D721Med (cell line): ENCODE measurements around the gene PDK1.

ENCODE experiments used
- DNase-seq: peaks from one replicate; pipeline ENCODE4 v3.0.0; 2011; ENCODE audit warnings: low spot score; ENCODE audit not compliant: insufficient read length
- FAIRE-seq: peaks from 2 replicates; lab custom pipeline; 2011; peaks lifted over from hg19 to GRCh38; lab: Jason Lieb, UNC
- TF ChIP-seq, protein P1 (sequence below): IDR thresholded peaks from 2 replicates; pipeline ENCODE4 v1.5.1; 2012; ENCODE audit warnings: mild to moderate bottlenecking, control low read depth; ENCODE audit not compliant: insufficient read depth; ENCODE audit errors: missing control alignments

The PDK1 gene

DNA sequence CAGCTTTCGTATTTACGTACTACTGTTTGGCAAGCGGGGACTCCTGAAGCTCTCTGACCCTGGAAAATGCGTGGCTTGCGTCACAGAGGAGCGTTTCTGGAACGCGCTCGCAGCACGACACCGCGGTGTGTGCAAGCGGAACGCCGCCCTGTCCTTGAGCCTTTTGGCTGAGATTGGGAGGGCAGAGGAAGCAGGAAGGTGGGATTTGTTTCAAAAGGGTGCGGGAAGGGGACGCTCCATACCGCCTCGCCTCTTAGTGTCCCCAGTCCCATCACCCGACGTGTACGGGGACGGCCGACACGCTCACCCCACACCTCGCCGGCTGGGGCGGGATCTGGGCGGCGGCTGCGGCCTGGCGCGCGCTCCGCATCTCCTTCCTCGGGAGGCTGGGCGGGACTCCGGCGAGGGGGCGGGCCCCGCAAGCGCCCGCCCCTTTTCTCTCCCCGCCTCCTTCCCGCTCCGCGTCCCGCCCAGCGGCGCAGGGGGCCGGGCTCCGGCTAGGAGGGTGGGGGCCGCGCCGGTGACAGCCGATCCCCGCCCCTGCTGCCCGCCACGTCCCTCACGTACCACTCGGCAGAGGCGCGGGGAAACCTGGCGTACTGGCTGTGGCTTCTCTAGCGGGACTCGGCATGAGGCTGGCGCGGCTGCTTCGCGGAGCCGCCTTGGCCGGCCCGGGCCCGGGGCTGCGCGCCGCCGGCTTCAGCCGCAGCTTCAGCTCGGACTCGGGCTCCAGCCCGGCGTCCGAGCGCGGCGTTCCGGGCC lies at the start of gene PDK1:
TSS of gene PDK1 (plus strand) at position 569 of the 762 bp plus-strand sequence. CDS start at position 630, 61 bp downstream.
- FAIRE-seq (no peak), DNase-seq (peak; percentile 76)
- TF ChIP-seq, protein P1, sequence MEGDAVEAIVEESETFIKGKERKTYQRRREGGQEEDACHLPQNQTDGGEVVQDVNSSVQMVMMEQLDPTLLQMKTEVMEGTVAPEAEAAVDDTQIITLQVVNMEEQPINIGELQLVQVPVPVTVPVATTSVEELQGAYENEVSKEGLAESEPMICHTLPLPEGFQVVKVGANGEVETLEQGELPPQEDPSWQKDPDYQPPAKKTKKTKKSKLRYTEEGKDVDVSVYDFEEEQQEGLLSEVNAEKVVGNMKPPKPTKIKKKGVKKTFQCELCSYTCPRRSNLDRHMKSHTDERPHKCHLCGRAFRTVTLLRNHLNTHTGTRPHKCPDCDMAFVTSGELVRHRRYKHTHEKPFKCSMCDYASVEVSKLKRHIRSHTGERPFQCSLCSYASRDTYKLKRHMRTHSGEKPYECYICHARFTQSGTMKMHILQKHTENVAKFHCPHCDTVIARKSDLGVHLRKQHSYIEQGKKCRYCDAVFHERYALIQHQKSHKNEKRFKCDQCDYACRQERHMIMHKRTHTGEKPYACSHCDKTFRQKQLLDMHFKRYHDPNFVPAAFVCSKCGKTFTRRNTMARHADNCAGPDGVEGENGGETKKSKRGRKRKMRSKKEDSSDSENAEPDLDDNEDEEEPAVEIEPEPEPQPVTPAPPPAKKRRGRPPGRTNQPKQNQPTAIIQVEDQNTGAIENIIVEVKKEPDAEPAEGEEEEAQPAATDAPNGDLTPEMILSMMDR, result no peak

- FAIRE-seq, result no peak
- no peak for DNase-seq
- TF ChIP-seq, protein P1, result no peak
Measured at GRCh38 chr2:172507199-172507598, 48.7 kb upstream of the PDK1 start.

DNA sequence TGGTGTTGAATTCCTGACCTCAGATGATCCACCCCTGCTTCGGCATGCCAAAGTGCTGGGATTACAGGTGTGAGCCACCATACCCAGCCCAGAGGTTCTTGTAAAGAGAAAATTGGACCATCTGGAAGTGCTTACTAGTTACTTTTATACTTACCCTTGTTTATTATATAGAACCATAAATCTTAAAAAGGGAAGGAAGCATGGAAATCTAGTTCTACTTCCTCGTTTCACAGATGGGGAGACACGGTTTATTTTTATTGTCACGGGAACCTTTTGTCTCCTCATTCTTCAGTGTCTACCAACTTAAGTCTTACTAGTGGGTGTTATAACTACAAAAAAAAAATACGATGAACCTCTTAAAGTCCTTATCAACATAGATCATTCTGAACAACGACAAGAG lies 45.8 kb upstream of the PDK1 start:
- DNase-seq (no peak), FAIRE-seq (no peak)
- TF ChIP-seq, protein P1, result no peak

DNA sequence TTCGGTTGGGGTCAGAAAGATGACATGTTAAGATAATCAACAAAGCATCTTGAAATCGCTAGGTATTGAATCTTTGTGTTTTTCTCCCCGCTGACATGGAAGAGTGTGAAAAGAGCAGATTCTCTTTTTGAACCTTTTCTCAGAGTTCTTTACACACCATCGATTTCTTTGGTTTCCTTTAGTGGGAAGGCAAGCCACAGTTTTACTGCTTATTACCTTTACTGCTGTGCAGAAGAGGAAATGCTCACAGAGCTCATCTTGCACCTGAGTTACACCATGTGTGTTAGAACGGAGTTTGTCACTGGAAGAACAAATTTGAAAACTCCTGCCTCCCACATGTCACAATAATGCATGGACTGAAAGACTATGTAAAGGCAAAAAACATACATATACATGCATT lies 45.3 kb upstream of the PDK1 start:
- TF ChIP-seq, protein P1, result no peak
- DNase-seq, result no peak
- no peak for FAIRE-seq

DNA sequence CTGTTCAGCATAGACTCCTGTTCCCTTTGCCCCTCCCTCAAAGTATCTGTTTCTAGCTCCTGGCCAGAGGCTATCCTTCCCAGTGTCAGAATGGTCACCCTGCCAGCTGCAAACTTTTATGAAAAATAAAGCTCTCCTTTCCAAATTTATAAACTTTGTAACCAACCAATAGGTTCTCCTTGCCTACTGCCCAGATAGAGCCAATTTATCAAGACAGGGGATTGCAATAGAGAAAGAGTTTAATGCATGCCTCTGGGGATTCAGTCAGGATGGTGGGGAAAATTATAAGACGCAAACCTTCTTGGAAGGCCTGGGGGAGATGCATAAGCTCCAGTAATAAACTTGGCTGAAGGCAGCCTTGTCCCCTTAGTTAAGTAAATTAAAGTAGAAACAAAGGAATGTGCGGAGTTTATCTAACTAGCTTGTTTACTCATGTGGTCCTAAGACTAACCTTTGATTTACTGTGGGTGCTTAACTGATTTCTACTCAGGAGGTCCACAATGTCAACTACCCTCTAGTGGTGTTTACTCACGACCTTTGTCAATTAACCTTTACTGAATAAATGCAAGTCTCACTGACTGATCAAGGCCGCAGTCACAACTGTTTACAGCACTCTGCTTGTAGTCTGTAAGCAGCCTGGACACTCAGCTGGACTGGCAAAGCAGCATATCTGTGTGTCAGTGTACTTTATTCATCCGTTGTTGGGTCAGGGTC lies 42.9 kb upstream of the PDK1 start:
- TF ChIP-seq, protein P1, result no peak
- FAIRE-seq (no peak), DNase-seq (no peak)

- FAIRE-seq (no peak), DNase-seq (no peak)
- TF ChIP-seq, protein P1, result no peak
Measured at GRCh38 chr2:172513524-172513900, 42.4 kb upstream of the PDK1 start.

DNA sequence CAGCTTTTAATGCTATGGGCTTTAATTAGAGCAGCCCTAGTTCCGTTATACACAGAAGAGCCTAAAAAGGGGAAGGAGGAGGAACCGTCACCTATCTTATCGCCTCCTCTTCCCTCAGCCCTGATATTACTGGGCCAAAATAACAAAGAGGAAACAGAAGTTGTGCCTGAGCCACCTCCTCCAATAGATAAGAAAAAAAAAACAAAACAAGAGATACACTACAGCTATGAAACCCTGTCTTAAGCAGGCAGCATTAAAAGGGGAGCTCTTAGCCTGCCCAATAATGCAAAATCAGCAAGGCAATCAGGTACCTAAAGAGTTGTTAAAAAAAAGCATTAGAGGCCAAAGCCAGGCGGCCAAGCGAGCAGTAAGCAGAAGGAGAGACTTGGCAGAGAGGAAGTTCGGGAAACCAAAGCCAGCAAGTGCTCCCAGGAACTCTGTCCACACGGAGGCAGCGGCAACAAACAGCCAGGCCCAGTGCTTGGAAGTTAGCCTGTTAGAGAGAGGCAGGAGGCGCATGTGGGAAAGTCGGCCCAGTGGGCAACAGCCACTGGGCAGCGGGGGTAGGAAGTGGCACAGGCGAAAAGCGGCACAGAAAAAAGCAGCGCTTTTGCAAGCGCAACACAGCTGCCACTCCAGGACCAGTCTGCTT lies 41.8 kb upstream of the PDK1 start:
- TF ChIP-seq, protein P1, result no peak
- FAIRE-seq (no peak), DNase-seq (no peak)
